IgD-negative memory B cell (primary cell): ENCODE data around the gene HS2ST1. TPM values are rescaled to one million over a fixed set of nuclear protein-coding genes. Genes with fewer than 3 reads are reported as not detected.
A peak's percentile ranks its signal among the peaks of the same experiment; 100 is the strongest.
"Not testable (repeated sequence)": the region's sequence is repeated elsewhere in the genome, so short reads cannot be mapped to it uniquely, and the experiment has no call there.

Experiments
- H3K27ac Mint-ChIP-seq, 3 donors: one replicate each; pipeline ENCODE4 v1.8.0; 2020 to 2022; ENCODE audit warnings: mild to moderate bottlenecking in 3 of 3, mixed read lengths in 3 of 3, moderate library complexity in 1 of 3
- H3K27me3 Mint-ChIP-seq: one replicate; pipeline ENCODE4 v1.8.0; 2021; ENCODE audit warnings: mixed read lengths
- H3K36me3 Mint-ChIP-seq: one replicate; pipeline ENCODE4 v1.8.0; 2020; ENCODE audit warnings: mild to moderate bottlenecking, mixed read lengths
- H3K4me1 Mint-ChIP-seq, 3 donors: one replicate each; pipeline ENCODE4 v1.8.0; 2020 to 2022; ENCODE audit warnings: mixed read lengths in 3 of 3, mild to moderate bottlenecking in 1 of 3
- H3K4me3 Mint-ChIP-seq, 4 donors: one replicate each; pipeline ENCODE4 v1.8.0; 2020 to 2022; ENCODE audit warnings: mild to moderate bottlenecking in 4 of 4, mixed read lengths in 4 of 4, moderate library complexity in 3 of 4
- H3K9me3 Mint-ChIP-seq, 3 donors: one replicate each; pipeline ENCODE4 v1.8.0; 2020 to 2021; ENCODE audit warnings: mixed read lengths in 3 of 3, mild to moderate bottlenecking in 1 of 3
- polyA plus RNA-seq: library from polyadenylated mRNA; unstranded; fragments of 300-500 nt; fragmentation: Illumina TruSeq; gene quantifications from one replicate; pipeline ENCODE4 v1.2.3, GENCODE V29; 2021

HS2ST1 gene
- 7.2 TPM for polyA plus RNA-seq

- Mint-ChIP-seq H3K27me3 (no peaks in the 10 kb centered on the region), H3K36me3 (peaks cover 5% of the 10 kb centered on the region), H3K4me1 (peaks cover 18 to 31% (median 26%) of the 10 kb centered on the region in 3 donors), H3K4me3 (no peak within 1 kb of the TSS), H3K9me3 (no peaks in the 10 kb centered on the region), H3K27ac (no peak within 1 kb of the TSS)
Measured at GRCh38 chr1:86914601-86914997, at the start of gene HS2ST1. TSS of gene HS2ST1 (plus strand) at chr1:86914635.

GRCh38 chr1:86865973-86866637, 48.3 kb upstream of the HS2ST1 start:
- no peaks in the 10 kb centered on the region for H3K9me3 Mint-ChIP-seq
- H3K27ac Mint-ChIP-seq: peak overlapping the region in 2 of 3 donors; percentile 71 to 81
- peaks cover 10% of the 10 kb centered on the region for H3K36me3 Mint-ChIP-seq
- H3K27me3 Mint-ChIP-seq: no peaks in the 10 kb centered on the region
- H3K4me3 Mint-ChIP-seq: peak overlapping the region in 2 of 4 donors; percentile 10 to 82
- H3K4me1 Mint-ChIP-seq: peaks cover 27 to 30% (median 28%) of the 10 kb centered on the region in 3 donors

- Mint-ChIP-seq H3K4me3 (peak overlapping the region in 2 of 4 donors; percentile 10 to 82), H3K9me3 (no peaks in the 10 kb centered on the region), H3K27ac (peak overlapping the region in 2 of 3 donors; percentile 71 to 81), H3K36me3 (peaks cover 5% of the 10 kb centered on the region), H3K27me3 (no peaks in the 10 kb centered on the region), H3K4me1 (peaks cover 23 to 30% (median 25%) of the 10 kb centered on the region in 3 donors)
Measured at GRCh38 chr1:86866665-86867064, 47.8 kb upstream of the HS2ST1 start.

- not testable (repeated sequence) for H3K27ac Mint-ChIP-seq, H3K9me3 Mint-ChIP-seq, H3K36me3 Mint-ChIP-seq, H3K27me3 Mint-ChIP-seq
- Mint-ChIP-seq H3K4me1 (peaks cover 23 to 30% (median 25%) of the 10 kb centered on the region in 3 donors), H3K4me3 (peak overlapping the region in 1 of 4 donors; percentile 3)
Measured at GRCh38 chr1:86867278-86867677, 47.2 kb upstream of the HS2ST1 start.

- Mint-ChIP-seq H3K4me3 (no peak overlapping the region), H3K4me1 (peaks cover 23 to 30% (median 25%) of the 10 kb centered on the region in 3 donors), H3K27me3 (no peaks in the 10 kb centered on the region), H3K36me3 (peaks cover 4% of the 10 kb centered on the region), H3K9me3 (no peaks in the 10 kb centered on the region), H3K27ac (peak overlapping the region in 1 of 3 donors; percentile 1)
Measured at GRCh38 chr1:86868477-86868876, 46.0 kb upstream of the HS2ST1 start.

- Mint-ChIP-seq H3K27me3 (no peaks in the 10 kb centered on the region), H3K4me3 (no peak overlapping the region), H3K27ac (no peak overlapping the region), H3K4me1 (peaks cover 21 to 25% (median 23%) of the 10 kb centered on the region in 3 donors), H3K36me3 (peaks cover 6% of the 10 kb centered on the region), H3K9me3 (no peaks in the 10 kb centered on the region)
Measured at GRCh38 chr1:86871001-86871400, 43.4 kb upstream of the HS2ST1 start.

- H3K4me3 Mint-ChIP-seq: no peak overlapping the region
- no peak overlapping the region for H3K27ac Mint-ChIP-seq
- no peaks in the 10 kb centered on the region for H3K27me3 Mint-ChIP-seq
- peaks cover 13 to 26% (median 18%) of the 10 kb centered on the region in 3 donors for H3K4me1 Mint-ChIP-seq
- H3K36me3 Mint-ChIP-seq: peaks cover 6% of the 10 kb centered on the region
- peaks cover 0 to 2% (median 0%) of the 10 kb centered on the region in 3 donors for H3K9me3 Mint-ChIP-seq
Measured at GRCh38 chr1:86872086-86872485, 42.3 kb upstream of the HS2ST1 start.

GRCh38 chr1:86875722-86876121, 38.7 kb upstream of the HS2ST1 start:
- no peaks in the 10 kb centered on the region for H3K27me3 Mint-ChIP-seq
- peaks cover 4 to 17% (median 5%) of the 10 kb centered on the region in 3 donors for H3K4me1 Mint-ChIP-seq
- no peak overlapping the region for H3K4me3 Mint-ChIP-seq
- H3K27ac Mint-ChIP-seq: no peak overlapping the region
- peaks cover 0 to 2% (median 0%) of the 10 kb centered on the region in 3 donors for H3K9me3 Mint-ChIP-seq
- peaks cover 5% of the 10 kb centered on the region for H3K36me3 Mint-ChIP-seq

GRCh38 chr1:86887479-86888162, 26.8 kb upstream of the HS2ST1 start:
- Mint-ChIP-seq H3K4me1 (peaks cover 2 to 21% (median 16%) of the 10 kb centered on the region in 3 donors), H3K27me3 (no peaks in the 10 kb centered on the region), H3K27ac (no peak overlapping the region), H3K36me3 (peaks cover 11% of the 10 kb centered on the region), H3K9me3 (no peaks in the 10 kb centered on the region), H3K4me3 (no peak overlapping the region)

- Mint-ChIP-seq H3K27me3 (no peaks in the 10 kb centered on the region), H3K4me1 (peaks cover 2 to 21% (median 14%) of the 10 kb centered on the region in 3 donors), H3K27ac (no peak overlapping the region), H3K4me3 (no peak overlapping the region), H3K36me3 (peaks cover 11% of the 10 kb centered on the region), H3K9me3 (no peaks in the 10 kb centered on the region)
Measured at GRCh38 chr1:86888327-86888726, 26.1 kb upstream of the HS2ST1 start.

- not testable (repeated sequence) for H3K9me3 Mint-ChIP-seq, H3K4me3 Mint-ChIP-seq, H3K27ac Mint-ChIP-seq, H3K36me3 Mint-ChIP-seq, H3K27me3 Mint-ChIP-seq
- H3K4me1 Mint-ChIP-seq: peaks cover 6 to 13% (median 13%) of the 10 kb centered on the region in 3 donors
Measured at GRCh38 chr1:86899401-86899800, 15.0 kb upstream of the HS2ST1 start.

- Mint-ChIP-seq H3K4me3 (no peak overlapping the region), H3K9me3 (no peaks in the 10 kb centered on the region), H3K36me3 (peaks cover 6% of the 10 kb centered on the region), H3K27ac (no peak overlapping the region), H3K27me3 (no peaks in the 10 kb centered on the region), H3K4me1 (peaks cover 26 to 36% (median 33%) of the 10 kb centered on the region in 3 donors)
Measured at GRCh38 chr1:86905875-86906274, 8.6 kb upstream of the HS2ST1 start.

GRCh38 chr1:86906419-86906818, 8.0 kb upstream of the HS2ST1 start:
- H3K9me3 Mint-ChIP-seq: no peaks in the 10 kb centered on the region
- peaks cover 31 to 41% (median 38%) of the 10 kb centered on the region in 3 donors for H3K4me1 Mint-ChIP-seq
- H3K36me3 Mint-ChIP-seq: peaks cover 8% of the 10 kb centered on the region
- no peak overlapping the region for H3K27ac Mint-ChIP-seq
- no peak overlapping the region for H3K4me3 Mint-ChIP-seq
- no peaks in the 10 kb centered on the region for H3K27me3 Mint-ChIP-seq

- peaks cover 36 to 45% (median 44%) of the 10 kb centered on the region in 3 donors for H3K4me1 Mint-ChIP-seq
- no peaks in the 10 kb centered on the region for H3K9me3 Mint-ChIP-seq
- no peaks in the 10 kb centered on the region for H3K27me3 Mint-ChIP-seq
- H3K27ac Mint-ChIP-seq: peak overlapping the region in 2 of 3 donors; percentile 13 to 51
- no peak overlapping the region for H3K4me3 Mint-ChIP-seq
- peaks cover 8% of the 10 kb centered on the region for H3K36me3 Mint-ChIP-seq
Measured at GRCh38 chr1:86912281-86912900, 2.0 kb upstream of the HS2ST1 start.

GRCh38 chr1:86913399-86913895, 988 bp upstream of the HS2ST1 start:
- peaks cover 8% of the 10 kb centered on the region for H3K36me3 Mint-ChIP-seq
- H3K9me3 Mint-ChIP-seq: no peaks in the 10 kb centered on the region
- no peak overlapping the region for H3K4me3 Mint-ChIP-seq
- no peak overlapping the region for H3K27ac Mint-ChIP-seq
- peaks cover 30 to 41% (median 38%) of the 10 kb centered on the region in 3 donors for H3K4me1 Mint-ChIP-seq
- no peaks in the 10 kb centered on the region for H3K27me3 Mint-ChIP-seq
